ENCODE results near the gene HORMAD2. TPM values are rescaled to one million over a fixed set of nuclear protein-coding genes. Genes with fewer than 3 reads are reported as not detected.

Gene HORMAD2
- total RNA-seq, 3 donors from 2014 or later, result not detected

- no peaks in the 10 kb centered on the region for H3K36me3 ChIP-seq
- no peak overlapping the region for H3K4me3 ChIP-seq
- intact Hi-C loops (cut with DNase I; ENCODE audit: low total_unique reads), result no loop called here
- H3K27ac ChIP-seq, result no peak overlapping the region
- H3K9me3 ChIP-seq, result no peaks in the 10 kb centered on the region
- H3K27me3 ChIP-seq, result no peaks in the 10 kb centered on the region
- TF ChIP-seq CTCF (IDR thresholded peaks at IDR 0.05), result no peak
- no peak for TF ChIP-seq POLR2A (IDR thresholded peaks at IDR 0.05)
- TF ChIP-seq POLR2AphosphoS5 (IDR thresholded peaks at IDR 0.05), result no peak
- no peak for DNase-seq (ENCODE audit: low spot score in 2 of 2)
- no peaks in the 10 kb centered on the region for H3K4me1 ChIP-seq
These were observed 33.4 kb upstream of the HORMAD2 start for GRCh38 chr22:30046716-30047363.

- TF ChIP-seq POLR2AphosphoS5 (IDR thresholded peaks at IDR 0.05) (no peak), CTCF (IDR thresholded peaks at IDR 0.05) (no peak), POLR2A (IDR thresholded peaks at IDR 0.05) (no peak)
- DNase-seq (ENCODE audit: low spot score in 2 of 2), result no peak
- no peak overlapping the region for H3K27ac ChIP-seq
These were observed 32.9 kb upstream of the HORMAD2 start for GRCh38 chr22:30047364-30047738.

GRCh38 chr22:30048681-30049080 is 31.6 kb upstream of the HORMAD2 start:
- Histone ChIP-seq H3K27me3 (no peaks in the 10 kb centered on the region), H3K4me3 (no peak overlapping the region), H3K27ac (no peak overlapping the region), H3K9me3 (no peaks in the 10 kb centered on the region), H3K36me3 (no peaks in the 10 kb centered on the region), H3K4me1 (no peaks in the 10 kb centered on the region)
- DNase-seq (ENCODE audit: low spot score in 2 of 2), result no peak
- TF ChIP-seq CTCF (IDR thresholded peaks at IDR 0.05), result no peak
- no peak for TF ChIP-seq POLR2A (IDR thresholded peaks at IDR 0.05)
- no peak for TF ChIP-seq POLR2AphosphoS5 (IDR thresholded peaks at IDR 0.05)
- intact Hi-C loops (cut with DNase I; ENCODE audit: low total_unique reads), result no loop called here

More at GRCh38 chr22:30047364-30047738, 32.9 kb upstream of the HORMAD2 start:
- Histone ChIP-seq H3K27me3 (no peaks in the 10 kb centered on the region), H3K4me1 (no peaks in the 10 kb centered on the region), H3K9me3 (no peaks in the 10 kb centered on the region), H3K4me3 (no peak overlapping the region), H3K36me3 (no peaks in the 10 kb centered on the region)
- intact Hi-C loops (cut with DNase I; ENCODE audit: low total_unique reads), result no loop called here

- H3K4me1 ChIP-seq, result no peaks in the 10 kb centered on the region
- TF ChIP-seq CTCF (IDR thresholded peaks at IDR 0.05) (no peak), POLR2AphosphoS5 (IDR thresholded peaks at IDR 0.05) (no peak)
- DNase-seq (ENCODE audit: low spot score in 2 of 2), result no peak
- H3K27me3 ChIP-seq, result no peaks in the 10 kb centered on the region
- no peak overlapping the region for H3K4me3 ChIP-seq
- H3K36me3 ChIP-seq, result no peaks in the 10 kb centered on the region
- H3K9me3 ChIP-seq, result peaks cover 6 to 7% of the 10 kb centered on the region in 2 donors
- no peak overlapping the region for H3K27ac ChIP-seq
- intact Hi-C loops (cut with DNase I; ENCODE audit: low total_unique reads), result no loop called here
These were observed 26.0 kb upstream of the HORMAD2 start for GRCh38 chr22:30054067-30054763.

GRCh38 chr22:30054764-30055069 is 25.5 kb upstream of the HORMAD2 start:
- Histone ChIP-seq H3K36me3 (no peaks in the 10 kb centered on the region), H3K27me3 (no peaks in the 10 kb centered on the region), H3K27ac (no peak overlapping the region), H3K4me1 (no peaks in the 10 kb centered on the region), H3K9me3 (peaks cover 6 to 7% of the 10 kb centered on the region in 2 donors), H3K4me3 (no peak overlapping the region)
- intact Hi-C loops (cut with DNase I; ENCODE audit: low total_unique reads), result no loop called here
- TF ChIP-seq POLR2AphosphoS5 (IDR thresholded peaks at IDR 0.05), result no peak
- no peak for TF ChIP-seq CTCF (IDR thresholded peaks at IDR 0.05)
- TF ChIP-seq POLR2A (IDR thresholded peaks at IDR 0.05), result no peak
- no peak for DNase-seq (ENCODE audit: low spot score in 2 of 2)
